Measurements from ENCODE around the gene EXPH5. TPM values are rescaled to one million over a fixed set of nuclear protein-coding genes. Genes with fewer than 3 reads are reported as not detected.
A peak's percentile ranks its signal among the peaks of the same experiment; 100 is the strongest.

EXPH5 gene
- polyA plus RNA-seq, 1 donor: 1.1 TPM

GRCh38 chr11:108472681-108473080, 120.9 kb downstream of the EXPH5 start:
- no peak overlapping the region for H3K27ac ChIP-seq (ENCODE audit: low read length)
- no peaks in the 10 kb centered on the region for H3K9me3 ChIP-seq (ENCODE audit: control insufficient read depth, low read depth, low read length)
- H3K4me3 ChIP-seq (ENCODE audit: low read length): no peak overlapping the region
- no peak for DNase-seq
- WGBS (ENCODE audit: insufficient coverage, low lambda C conversion rate): no CpG with 5 or more reads among the region's 1 CpG
- peaks cover 12% of the 10 kb centered on the region for H3K36me3 ChIP-seq (ENCODE audit: control insufficient read depth, insufficient read depth, low read length)
- no peaks in the 10 kb centered on the region for H3K27me3 ChIP-seq (ENCODE audit: control insufficient read depth, insufficient read depth, low read length)
- H3K4me1 ChIP-seq (ENCODE audit: control insufficient read depth, insufficient read depth, low read length): peaks cover 3% of the 10 kb centered on the region

- H3K27ac ChIP-seq (ENCODE audit: low read length): no peak overlapping the region
- H3K9me3 ChIP-seq (ENCODE audit: control insufficient read depth, low read depth, low read length): no peaks in the 10 kb centered on the region
- H3K4me3 ChIP-seq (ENCODE audit: low read length): no peak overlapping the region
- DNase-seq: no peak
- WGBS (ENCODE audit: insufficient coverage, low lambda C conversion rate): no CpG with 5 or more reads among the region's 1 CpG
- H3K27me3 ChIP-seq (ENCODE audit: control insufficient read depth, insufficient read depth, low read length): no peaks in the 10 kb centered on the region
- peaks cover 4% of the 10 kb centered on the region for H3K4me1 ChIP-seq (ENCODE audit: control insufficient read depth, insufficient read depth, low read length)
- no peaks in the 10 kb centered on the region for H3K36me3 ChIP-seq (ENCODE audit: control insufficient read depth, insufficient read depth, low read length)
These were observed 125.1 kb downstream of the EXPH5 start for GRCh38 chr11:108468478-108468864.

GRCh38 chr11:108467091-108467823, 126.3 kb downstream of the EXPH5 start, which contains the start of gene C11orf65:
TSS of gene C11orf65 (minus strand) at chr11:108467529. CDS start at chr11:108461559, 5,970 bp downstream.
- WGBS (ENCODE audit: insufficient coverage, low lambda C conversion rate): no CpG with 5 or more reads among the region's 35 CpGs
- peaks cover 4% of the 10 kb centered on the region for H3K4me1 ChIP-seq (ENCODE audit: control insufficient read depth, insufficient read depth, low read length)

GRCh38 chr11:108466405-108466804, 127.2 kb downstream of the EXPH5 start:
- WGBS (ENCODE audit: insufficient coverage, low lambda C conversion rate): 40% methylated on average over 1 of the region's 7 CpGs
- Histone ChIP-seq H3K36me3 (ENCODE audit: control insufficient read depth, insufficient read depth, low read length) (no peaks in the 10 kb centered on the region), H3K9me3 (ENCODE audit: control insufficient read depth, low read depth, low read length) (no peaks in the 10 kb centered on the region), H3K4me3 (ENCODE audit: low read length) (peak overlapping the region; percentile 88), H3K4me1 (ENCODE audit: control insufficient read depth, insufficient read depth, low read length) (peaks cover 4% of the 10 kb centered on the region), H3K27me3 (ENCODE audit: control insufficient read depth, insufficient read depth, low read length) (no peaks in the 10 kb centered on the region), H3K27ac (ENCODE audit: low read length) (peak overlapping the region; percentile 100)
- no peak for DNase-seq

More at GRCh38 chr11:108467091-108467823, 126.3 kb downstream of the EXPH5 start, which contains the start of gene C11orf65:
- no peaks in the 10 kb centered on the region for H3K9me3 ChIP-seq (ENCODE audit: control insufficient read depth, low read depth, low read length)
- no peaks in the 10 kb centered on the region for H3K27me3 ChIP-seq (ENCODE audit: control insufficient read depth, insufficient read depth, low read length)
- peak; percentile 97 to 98 for DNase-seq
- peak within 1 kb of the TSS; percentile 100 for H3K27ac ChIP-seq (ENCODE audit: low read length)
- peak within 1 kb of the TSS; percentile 88 for H3K4me3 ChIP-seq (ENCODE audit: low read length)
- no peaks in the 10 kb centered on the region for H3K36me3 ChIP-seq (ENCODE audit: control insufficient read depth, insufficient read depth, low read length)

Other genes with a start within 250 kb of the EXPH5 start
- 1.1 TPM for gene C11orf65, start 126.2 kb downstream of the EXPH5 start, polyA plus RNA-seq
- gene POGLUT3, start 95.4 kb downstream of the EXPH5 start, polyA plus RNA-seq: 22.7 TPM
- 17.8 TPM for gene DDX10, start 71.3 kb upstream of the EXPH5 start, polyA plus RNA-seq

Data from large intestine (tissue), 3 donors.